NCI-H345 treated with DMSO at 0.1 percent for 48 hours (cell line): ENCODE results near the gene VMAC.
"Not testable (repeated sequence)": the region's sequence is repeated elsewhere in the genome, so short reads cannot be mapped to it uniquely, and the experiment has no call there.

ENCODE experiments used
- DNase-seq: peaks from one replicate; lab custom pipeline; 2025; ENCODE audit not compliant: unreplicated experiment; lab: John Stamatoyannopoulos, UW

The VMAC gene, protein sequence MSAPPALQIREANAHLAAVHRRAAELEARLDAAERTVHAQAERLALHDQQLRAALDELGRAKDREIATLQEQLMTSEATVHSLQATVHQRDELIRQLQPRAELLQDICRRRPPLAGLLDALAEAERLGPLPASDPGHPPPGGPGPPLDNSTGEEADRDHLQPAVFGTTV

DNA sequence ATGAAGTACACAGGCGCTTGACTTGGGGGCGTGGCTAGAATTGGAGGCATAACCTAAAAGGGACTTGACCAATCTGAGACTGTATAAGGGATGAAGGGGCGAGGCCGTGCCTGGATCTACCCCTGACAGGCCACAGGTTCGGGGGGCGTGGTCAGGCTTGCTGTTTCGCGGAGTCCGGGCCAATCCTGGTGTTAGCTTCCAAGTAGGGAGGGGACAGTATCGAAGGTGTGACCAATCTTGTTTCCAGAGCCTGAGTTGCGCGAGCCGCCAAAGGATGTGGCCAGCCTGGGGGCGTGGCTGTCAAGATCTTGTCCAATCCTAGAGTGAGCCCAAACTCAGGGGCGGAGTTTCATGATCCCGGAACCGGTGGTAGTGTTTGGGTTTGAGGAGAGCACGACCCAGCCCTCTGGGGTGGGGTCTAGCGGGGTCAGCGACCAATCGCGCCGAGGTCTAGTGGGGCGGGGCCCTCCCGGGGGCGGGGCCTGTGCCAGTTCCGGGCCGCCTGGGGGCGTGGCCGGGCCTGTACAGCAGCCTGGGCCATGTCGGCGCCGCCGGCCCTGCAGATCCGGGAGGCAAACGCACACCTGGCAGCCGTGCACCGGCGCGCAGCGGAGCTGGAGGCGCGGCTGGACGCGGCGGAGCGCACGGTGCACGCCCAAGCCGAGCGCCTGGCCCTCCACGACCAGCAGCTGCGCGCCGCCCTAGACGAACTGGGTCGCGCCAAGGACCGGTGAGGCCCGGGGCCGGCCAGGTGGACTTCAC lies at the start of gene VMAC:
Gene VMAC (plus strand): TSS at position 521 of the 762 bp plus-strand sequence. CDS start 19 bp downstream, at position 540.
- peak; percentile 99 for DNase-seq

DNA sequence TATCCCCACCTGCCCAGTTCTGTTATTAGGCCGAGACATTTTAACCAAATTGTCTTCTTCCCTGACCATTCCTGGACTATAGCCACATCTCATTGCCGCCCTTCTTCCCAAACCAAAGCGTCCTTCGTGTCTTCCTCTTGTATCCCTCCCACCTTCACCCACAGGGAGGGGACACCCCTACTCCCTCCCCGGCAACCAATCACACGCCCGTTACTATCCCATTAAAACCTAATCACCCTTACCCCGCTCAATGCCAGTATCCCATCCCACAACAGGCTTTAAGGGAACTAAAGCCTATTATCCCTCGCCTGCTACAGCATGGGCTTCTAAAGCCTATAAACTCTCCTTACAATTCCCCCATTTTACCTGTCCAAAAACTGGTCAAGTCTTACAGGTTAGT lies 49.5 kb upstream of the VMAC start:
- not testable (repeated sequence) for DNase-seq

DNA sequence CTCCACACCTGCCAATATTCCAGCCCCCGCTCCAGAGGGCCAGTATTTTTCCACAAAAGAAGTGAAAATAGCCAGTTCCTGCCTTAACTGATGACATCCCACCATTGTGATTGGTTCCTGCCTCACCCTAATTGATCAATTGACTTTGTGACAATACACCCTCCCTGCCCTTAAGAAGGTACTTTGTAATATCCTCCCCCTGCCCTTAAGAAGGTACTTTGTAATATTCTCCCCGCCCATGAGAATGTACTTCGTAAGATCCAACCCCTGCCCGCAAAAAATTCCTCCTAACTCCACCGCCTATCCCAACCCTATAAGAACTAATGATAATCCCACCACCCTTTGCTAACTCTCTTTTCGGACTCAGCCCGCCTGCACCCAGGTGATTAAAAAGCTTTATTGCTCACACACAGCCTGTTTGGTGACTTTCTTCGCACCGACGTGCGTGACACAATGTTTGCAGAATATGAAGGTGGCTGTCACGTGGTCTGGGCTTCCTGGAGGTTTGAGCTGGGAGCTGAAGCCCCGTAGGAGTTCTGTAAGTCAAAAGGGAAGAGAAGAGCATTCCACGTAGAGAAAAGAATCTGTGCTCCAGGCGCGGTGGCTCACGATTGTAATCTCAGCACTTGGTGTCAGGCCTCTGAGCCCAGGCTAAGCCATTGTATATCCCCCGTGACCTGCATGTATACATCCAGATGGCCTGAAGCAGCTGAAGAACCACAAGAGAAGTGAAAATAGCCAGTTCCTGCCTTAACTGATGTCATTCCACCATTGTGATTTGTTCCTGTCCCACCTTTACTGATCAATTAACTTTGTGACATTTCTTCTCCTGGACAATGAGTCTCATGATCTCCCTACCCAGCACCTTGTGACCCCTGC lies 47.2 kb upstream of the VMAC start:
- no peak for DNase-seq

DNA sequence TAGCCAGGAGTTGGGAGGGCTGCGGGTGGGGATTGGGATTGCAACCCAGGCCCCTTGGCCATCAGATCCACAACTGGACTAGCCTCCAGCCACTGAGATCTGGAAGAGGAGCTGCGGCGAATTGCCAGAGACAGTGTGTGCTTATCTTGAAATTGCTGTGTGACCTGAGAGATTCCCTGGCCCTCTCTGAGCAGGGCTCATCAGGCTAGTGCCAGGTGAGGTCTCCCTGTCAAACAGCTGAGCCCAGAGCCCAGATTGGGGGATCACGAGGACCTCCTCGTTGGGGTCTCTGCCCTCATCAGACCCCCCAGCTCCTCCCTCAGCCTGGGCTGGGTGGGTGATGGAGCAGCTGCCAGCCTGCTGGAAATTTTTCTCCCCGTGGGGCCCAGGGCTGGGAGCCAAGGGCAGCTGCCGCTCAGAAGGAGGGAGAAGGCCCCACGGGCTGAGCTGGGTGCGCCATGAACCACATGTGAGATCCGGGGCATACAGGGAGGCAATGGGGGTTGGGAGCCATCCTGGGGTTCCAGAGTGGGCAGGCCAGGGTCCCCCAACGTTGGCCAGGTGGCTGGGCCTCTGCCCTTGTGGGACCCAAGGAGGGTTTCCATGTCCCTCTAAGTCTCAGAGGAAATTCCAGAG lies 41.5 kb upstream of the VMAC start:
- DNase-seq: no peak

DNA sequence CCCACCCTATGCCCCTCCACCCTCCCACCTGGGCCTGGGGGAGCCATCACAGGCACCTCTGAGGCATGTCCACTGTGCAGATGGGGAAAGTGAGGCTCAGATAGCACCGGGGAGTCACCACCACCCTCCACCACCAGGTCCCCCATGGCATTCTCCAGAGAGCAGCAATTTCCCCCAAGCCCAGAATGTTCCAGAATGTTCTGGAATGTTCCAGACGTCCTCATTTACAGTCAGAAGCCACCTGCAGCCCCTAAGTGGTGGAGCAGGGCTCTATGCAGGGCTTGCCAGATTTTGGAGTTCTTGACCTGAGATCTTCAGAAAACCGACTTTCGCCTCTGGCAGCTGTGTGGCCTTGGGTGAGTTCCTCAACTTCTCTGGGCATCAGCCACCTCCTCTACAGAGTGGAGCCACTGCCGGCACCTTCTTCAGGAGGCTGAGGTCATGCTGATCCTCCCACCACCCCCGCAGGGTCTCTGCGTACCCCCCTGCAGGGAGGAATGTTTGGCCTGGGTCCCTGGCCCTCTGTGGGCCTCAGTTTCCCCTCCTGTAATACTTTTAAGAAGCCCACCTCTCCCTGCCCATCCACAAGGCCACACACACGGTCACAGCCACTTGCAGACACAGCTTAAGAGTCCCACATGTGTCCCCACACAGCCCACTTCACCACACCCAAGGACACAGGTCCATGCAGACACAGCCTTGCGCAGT lies 40.5 kb upstream of the VMAC start:
- no peak for DNase-seq

DNA sequence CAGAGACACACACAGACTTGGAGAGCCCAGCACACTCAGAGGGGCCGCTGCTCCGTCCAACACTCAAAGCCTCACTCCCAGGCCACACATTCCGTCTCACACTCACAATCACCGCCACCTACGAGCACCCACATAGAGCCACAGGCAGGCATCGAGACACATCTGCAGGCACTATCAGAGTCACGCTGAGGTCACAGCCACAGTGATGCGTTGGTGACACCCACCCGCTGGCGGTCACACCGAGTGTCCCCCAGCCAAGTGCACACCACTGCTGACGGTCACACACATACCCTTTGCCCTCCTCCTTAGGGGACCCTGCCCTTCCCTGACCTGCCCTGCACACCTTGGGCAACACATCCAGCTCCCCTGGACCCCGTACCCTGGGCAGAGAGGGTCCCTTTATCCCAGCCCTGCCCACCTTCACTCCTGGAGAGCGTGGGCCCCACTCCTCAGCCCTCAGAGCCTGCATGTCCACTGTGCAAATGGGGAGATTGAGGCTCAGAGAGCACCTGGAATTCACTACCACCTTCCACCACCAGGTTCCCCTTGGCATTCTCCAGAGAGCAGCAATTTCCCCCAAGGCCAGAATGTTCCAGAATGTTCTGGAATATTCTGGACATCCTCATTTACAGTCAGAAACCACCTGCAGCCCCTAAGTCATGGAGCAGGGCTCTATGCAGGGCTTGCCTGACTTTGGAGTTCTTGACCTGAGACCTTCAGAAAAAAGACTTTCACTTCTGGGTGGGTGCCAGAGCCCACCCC lies 39.8 kb upstream of the VMAC start:
- DNase-seq: no peak

DNA sequence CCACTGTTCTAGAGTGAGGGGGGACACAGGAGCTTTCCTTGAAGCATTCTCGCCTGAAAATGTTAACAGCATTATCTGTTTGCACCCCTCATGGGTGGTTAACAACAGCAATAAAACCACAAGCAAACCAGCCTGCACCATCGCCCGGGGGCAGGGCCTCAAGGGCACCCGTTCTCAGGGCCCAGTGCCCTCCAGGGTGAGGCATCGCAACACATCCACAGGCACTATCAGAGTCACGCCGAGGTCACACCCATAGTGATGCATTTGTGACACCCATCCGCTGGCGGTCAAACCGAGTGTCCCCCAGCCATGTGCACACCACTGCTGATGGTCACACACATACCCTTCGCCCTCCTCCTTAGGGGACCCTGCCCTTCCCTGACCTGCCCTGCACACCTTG lies 38.9 kb upstream of the VMAC start:
- DNase-seq: no peak

DNA sequence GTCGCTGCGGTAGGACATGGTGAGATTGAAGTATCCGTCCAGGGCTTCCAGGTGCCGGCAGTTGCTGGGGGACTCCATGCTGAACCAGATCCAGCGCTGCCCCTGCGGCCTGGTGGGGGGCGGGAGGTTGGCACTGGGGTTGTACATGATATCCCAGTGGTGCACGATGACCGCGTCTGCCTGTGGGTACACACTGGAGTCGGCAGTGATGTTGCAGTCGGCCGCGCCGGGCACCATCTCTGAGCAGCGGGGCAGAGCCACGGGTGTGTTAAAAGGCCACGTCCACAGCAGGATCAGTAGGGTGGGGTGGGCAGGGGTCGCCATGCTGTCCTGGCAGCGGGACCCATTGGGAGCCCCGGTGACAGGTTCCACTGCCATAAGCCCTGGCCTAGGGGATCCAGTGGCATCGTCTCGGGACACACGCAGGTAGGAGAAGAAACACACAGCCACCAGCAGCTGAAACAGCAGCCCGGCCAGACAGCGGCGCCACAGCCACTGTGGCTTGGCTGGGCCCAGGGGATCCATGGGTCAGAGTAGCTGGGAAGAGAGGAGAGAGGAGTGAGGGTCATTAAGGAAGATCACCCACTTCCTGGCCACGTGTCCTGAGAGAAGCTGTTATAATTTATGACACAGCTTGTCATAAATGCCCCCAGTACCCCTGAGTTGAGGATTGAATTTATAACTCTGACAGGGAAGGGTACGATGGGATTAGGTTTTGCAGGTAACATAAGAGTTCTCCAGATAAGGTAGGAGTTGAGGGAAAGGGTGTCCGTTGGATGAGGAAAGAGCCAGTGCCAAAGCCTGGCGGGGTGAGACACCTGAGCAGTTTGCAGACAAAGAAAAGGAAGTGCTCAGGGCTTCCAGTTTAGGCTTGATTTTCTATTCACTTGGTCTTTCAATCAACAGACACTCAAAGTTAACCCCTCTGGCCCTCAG lies 37.2 kb upstream of the VMAC start:
- no peak for DNase-seq

DNA sequence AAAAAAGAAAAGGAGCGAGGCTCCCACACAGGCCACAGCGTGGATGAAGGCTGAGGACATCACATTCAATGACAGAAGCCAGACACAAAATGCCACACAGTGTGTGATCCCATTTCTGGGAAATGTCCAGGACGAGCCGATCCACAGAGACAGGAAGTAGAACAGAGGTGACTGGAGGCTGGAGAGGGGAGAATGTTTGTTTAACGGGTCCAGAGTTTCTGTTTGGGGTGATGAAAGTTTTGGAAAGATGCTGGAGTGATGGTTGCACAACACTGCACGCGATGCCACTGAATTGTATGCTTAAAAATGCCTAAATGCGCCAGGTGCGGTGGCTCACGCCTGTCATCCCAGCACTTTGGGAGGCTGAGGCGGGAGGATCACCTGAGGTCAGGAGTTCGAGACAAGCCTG lies 33.7 kb upstream of the VMAC start:
- DNase-seq: no peak

DNA sequence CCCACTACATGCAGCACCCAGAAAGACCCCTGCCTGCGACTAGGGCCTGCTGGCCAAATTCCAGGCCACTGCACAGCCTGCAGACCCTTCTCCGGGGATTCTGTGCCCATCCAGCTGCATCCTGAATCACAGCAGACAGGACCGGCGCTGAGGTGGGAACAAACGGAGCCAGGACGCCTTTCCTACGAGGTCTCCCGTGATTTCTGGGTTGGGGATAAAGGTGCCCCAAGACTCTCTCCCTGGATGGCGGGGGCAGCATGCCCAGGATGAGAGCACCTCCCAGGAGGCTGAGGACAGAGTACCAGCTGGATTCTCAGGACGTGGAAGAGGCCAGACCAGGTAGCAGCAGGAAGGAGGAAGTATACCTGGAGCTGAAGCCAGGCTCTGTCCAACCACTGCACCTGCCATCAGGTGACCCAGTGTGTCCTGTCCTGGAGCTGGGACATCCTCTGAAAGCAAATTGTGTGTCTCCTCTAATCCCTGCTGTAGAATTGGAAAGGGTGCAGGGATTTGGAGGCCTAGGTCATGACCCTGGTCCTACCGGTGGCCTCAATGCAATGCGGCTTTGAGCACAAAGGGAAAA lies 31.0 kb upstream of the VMAC start:
- DNase-seq: no peak

DNA sequence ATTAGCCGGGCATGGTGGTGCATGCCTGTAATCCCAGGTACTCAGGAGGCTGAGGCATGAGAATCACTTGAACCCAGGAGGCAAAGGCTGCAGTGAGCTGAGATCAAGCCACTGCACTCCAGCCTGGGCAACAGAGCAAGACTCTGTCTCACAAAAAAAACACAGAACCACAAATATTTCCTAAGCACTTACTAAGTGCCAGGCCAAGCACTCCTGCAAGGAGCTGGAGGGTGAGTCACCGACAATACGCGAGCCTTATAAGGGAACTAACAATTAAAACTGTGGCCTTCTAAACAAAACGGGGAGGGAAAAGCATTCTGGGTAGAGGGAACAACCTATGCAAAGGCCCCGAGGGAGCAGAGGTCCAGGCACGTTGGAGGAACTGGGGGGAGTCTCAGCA lies 30.2 kb upstream of the VMAC start:
- not testable (repeated sequence) for DNase-seq

DNA sequence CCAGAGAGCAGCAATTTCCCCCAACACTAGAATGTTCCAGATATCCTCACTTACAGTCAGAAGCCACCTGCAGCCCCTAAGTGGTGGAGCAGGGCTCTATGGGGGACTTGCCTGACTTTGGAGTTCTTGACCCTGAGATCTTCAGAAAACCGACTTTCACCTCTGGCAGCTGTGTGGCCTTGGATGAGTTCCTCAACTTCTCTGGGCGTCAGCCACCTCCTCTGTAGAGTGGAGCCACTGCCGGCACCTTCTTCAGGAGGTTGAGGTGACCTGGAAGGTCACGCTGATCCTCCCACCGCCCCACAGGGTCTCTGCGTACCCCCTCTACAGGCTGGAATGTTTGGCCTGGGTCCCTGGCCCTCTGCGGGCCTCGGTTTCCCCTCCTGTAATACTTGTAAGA lies 27.2 kb upstream of the VMAC start:
- DNase-seq: no peak

DNA sequence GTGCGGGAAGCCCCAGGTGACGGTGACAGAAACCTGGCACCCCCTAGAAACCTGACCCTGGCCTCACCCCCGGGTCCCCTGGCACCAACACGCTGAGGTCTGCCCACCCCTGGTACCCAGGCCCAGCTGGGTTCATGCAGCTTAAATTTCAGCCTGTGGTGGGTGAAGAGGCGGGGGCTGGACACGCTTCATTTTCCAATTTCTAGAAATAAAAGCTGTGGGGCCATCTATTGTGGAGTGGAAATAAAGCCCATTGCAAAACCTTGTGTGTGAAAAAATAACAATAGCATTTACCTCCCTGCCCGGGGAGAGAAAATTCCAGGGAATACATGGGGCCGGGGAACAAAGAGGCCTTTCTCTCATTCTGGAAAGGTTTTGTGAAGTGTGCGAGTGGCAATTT lies 26.8 kb upstream of the VMAC start:
- no peak for DNase-seq

DNA sequence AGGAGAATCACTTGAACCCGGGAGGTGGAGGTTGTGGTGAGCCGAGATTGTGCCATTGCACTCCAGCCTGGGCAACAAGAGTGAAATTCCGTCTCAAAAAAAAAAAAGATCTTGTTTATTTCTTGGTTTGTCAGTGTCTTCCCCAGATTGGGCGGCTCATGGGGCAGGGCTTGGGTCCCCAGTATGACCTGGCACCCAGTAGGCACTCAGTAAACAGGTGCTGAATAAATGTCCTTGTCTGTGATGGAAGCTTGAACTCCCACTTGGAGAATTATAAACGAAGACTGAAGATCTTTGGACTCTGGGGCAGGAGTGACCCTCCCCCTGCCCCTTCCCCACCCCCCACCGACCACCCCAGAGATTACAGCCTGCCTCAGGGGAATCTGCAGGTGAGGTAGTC lies 24.5 kb upstream of the VMAC start:
- DNase-seq: no peak

DNA sequence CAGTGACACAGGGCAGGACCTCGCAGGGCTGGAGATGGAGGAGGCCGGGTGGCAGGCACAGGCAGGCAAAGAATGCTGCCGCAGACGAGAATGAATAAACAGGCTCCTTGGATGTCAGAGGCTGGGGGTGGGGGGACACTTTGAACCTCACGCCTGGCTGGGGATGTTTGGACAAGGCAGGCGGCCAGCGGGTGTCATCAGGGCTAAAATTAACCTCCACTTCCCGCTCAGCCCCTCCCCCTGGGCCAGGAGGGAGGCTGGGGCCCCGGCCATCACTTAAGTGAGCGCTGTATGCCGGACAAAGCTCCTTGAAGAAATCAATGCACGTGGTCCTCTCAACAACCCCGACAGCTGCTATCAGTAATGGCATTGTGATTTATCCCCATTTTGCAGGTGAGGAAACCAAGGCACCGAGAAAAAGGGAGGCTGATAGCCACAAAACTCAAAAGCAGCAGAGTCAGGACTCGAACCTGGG lies 24.0 kb upstream of the VMAC start:
- DNase-seq: no peak

DNA sequence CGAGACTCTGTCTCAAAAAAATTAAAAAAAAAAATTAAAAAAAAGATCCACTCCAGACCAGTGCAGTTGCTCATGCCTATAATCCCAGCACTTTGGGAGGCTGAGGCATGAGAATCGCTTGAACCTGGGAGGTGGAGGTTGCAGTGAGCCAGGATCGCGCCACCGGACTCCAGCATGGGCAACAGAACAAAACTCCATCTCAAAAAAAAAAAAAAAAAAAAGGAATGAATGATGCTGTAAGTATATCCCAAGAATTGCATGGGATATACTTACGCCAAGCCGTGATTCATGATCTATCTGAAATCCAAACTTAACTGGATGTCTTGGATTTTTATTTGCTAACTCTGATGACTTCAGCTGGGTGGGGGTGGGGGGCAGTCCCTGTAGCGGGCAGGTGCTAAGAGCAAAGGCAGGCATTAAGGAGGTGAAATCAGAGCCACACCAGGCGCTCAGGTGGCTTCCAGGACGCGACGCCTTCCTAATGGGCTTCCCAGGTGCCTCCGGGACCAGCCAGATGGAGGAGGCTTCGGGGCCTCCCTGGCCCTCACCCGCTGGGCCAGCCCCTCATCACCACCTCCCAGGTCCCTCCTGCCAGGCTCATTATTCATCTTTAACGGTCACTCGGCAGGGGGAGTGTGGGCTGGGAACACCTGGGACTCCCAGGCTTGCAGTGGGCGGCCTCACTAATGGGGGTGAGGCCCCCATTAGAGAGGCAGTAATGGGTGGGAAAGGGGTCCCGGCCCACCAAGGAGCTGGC lies 23.0 kb upstream of the VMAC start:
- no peak for DNase-seq

DNA sequence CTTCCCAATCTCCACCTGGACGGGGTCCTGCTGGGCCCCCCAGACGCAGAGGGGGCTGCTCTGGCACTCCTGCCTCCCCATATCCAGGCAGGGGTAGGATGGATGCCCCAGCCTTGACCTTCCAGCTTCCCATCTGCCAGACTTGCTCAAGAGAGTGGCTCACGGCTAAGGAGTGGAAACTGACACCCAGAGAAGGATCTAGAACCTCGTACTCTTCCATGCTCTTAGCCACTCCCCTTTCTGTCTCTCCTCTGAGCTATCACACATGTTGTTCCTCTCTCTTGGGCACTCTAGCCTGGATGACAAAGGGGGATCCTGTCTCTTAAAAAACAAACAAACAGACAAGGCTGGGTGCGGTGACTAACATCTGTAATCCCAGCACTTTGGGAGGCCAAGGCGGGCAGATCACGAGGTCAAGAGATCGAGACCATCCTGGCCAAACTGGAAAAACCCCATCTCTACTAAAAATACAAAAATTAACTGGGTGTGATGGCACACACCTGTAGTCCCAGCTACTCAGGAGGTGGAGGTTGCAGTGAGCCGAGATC lies 22.2 kb upstream of the VMAC start:
- DNase-seq: no peak
